GM23338 (cell line): Measurements from ENCODE around the gene KLHL41. TPM values are rescaled to one million over a fixed set of nuclear protein-coding genes. Genes with fewer than 3 reads are reported as not detected.
"Not testable (repeated sequence)": the region's sequence is repeated elsewhere in the genome, so short reads cannot be mapped to it uniquely, and the experiment has no call there.

Experiments used
- ATAC-seq: fragments of 200-7000 bp; cut with Tn5 transposase; 3 replicates; pipeline ENCODE4 v1.9.1; 2020
- DNase-seq: peaks from one replicate; pipeline ENCODE4 v3.0.0-alpha.2; 2015; ENCODE audit warnings: low spot score
- H2AFZ ChIP-seq: fragments of 200-600 bp; sonication (generic); 2 replicates; pipeline ENCODE4 v1.8.0; 2016; ENCODE audit warnings: antibody characterized with exemption, mild to moderate bottlenecking, moderate library complexity
- H3F3A ChIP-seq: fragments of 200-600 bp; sonication (generic); replicated peaks from 2 replicates; pipeline ENCODE4 v1.8.0; 2017; ENCODE audit warnings: antibody characterized with exemption, mixed run types, low read depth
- H3K27ac ChIP-seq: fragments of 200-600 bp; sonication (generic); 2 replicates; pipeline ENCODE4 v1.6.1; 2016; ENCODE audit warnings: low read depth
- H3K27me3 ChIP-seq: fragments of 200-600 bp; sonication (generic); 2 replicates; pipeline ENCODE4 v1.8.0; 2016; ENCODE audit warnings: mild to moderate bottlenecking, mixed run types, moderate library complexity; ENCODE audit not compliant: insufficient read depth
- H3K36me3 ChIP-seq: fragments of 200-600 bp; sonication (generic); 2 replicates; pipeline ENCODE4 v1.8.0; 2016; ENCODE audit warnings: mild to moderate bottlenecking; ENCODE audit not compliant: insufficient read depth
- H3K4me1 ChIP-seq: fragments of 200-600 bp; sonication (generic); 2 replicates; pipeline ENCODE4 v1.8.0; 2016; ENCODE audit warnings: mild to moderate bottlenecking, moderate library complexity; ENCODE audit not compliant: insufficient read depth
- H3K4me2 ChIP-seq: fragments of 200-600 bp; sonication (generic); 2 replicates; pipeline ENCODE4 v1.7.1; 2017; ENCODE audit warnings: mixed run types
- H3K4me3 ChIP-seq: fragments of 200-600 bp; sonication (generic); 2 replicates; pipeline ENCODE4 v1.6.1; 2016; ENCODE audit warnings: mixed run types
- H3K79me2 ChIP-seq: fragments of 200-600 bp; sonication (generic); replicated peaks from 2 replicates; pipeline ENCODE4 v1.8.0; 2017; ENCODE audit warnings: mild to moderate bottlenecking; ENCODE audit not compliant: insufficient read depth
- H3K9me2 ChIP-seq: fragments of 200-600 bp; sonication (generic); 2 replicates; pipeline ENCODE4 v1.8.0; 2017; ENCODE audit not compliant: insufficient read depth
- H4K20me1 ChIP-seq: fragments of 200-600 bp; sonication (generic); replicated peaks from 2 replicates; pipeline ENCODE4 v1.8.0; 2017; ENCODE audit warnings: mild to moderate bottlenecking; ENCODE audit not compliant: insufficient read depth
- H3K27ac Mint-ChIP-seq: 2 replicates; pipeline ENCODE4 v1.8.0; 2020; ENCODE audit warnings: inconsistent platforms, mild to moderate bottlenecking, moderate library complexity, mixed read lengths
- H3K27me3 Mint-ChIP-seq: 3 replicates; pipeline ENCODE4 v1.8.0; 2022; ENCODE audit warnings: low read depth, mild to moderate bottlenecking, moderate library complexity, mixed read lengths, inconsistent platforms; ENCODE audit not compliant: insufficient read depth, poor library complexity
- H3K36me3 Mint-ChIP-seq: 3 replicates; pipeline ENCODE4 v1.8.0; 2021; ENCODE audit warnings: low read depth, mild to moderate bottlenecking, inconsistent platforms, moderate library complexity, mixed read lengths
- H3K4me1 Mint-ChIP-seq: 3 replicates; pipeline ENCODE4 v1.8.0; 2020; ENCODE audit warnings: mild to moderate bottlenecking, inconsistent platforms, mixed read lengths
- H3K4me3 Mint-ChIP-seq: 3 replicates; pipeline ENCODE4 v1.8.0; 2021; ENCODE audit warnings: moderate library complexity, mild to moderate bottlenecking, inconsistent platforms, mixed read lengths
- H3K9me3 Mint-ChIP-seq: 3 replicates; pipeline ENCODE4 v1.8.0; 2020; ENCODE audit warnings: moderate library complexity, mild to moderate bottlenecking, inconsistent platforms, mixed read lengths
- CREB1 ChIP-seq: fragments of 250-450 bp; sonication (Bioruptor Pico); IDR thresholded peaks from 2 replicates; pipeline ENCODE4 v1.5.0; 2020; ENCODE audit warnings: low read depth, mild to moderate bottlenecking, moderate library complexity
- EZH2phosphoT487 ChIP-seq: fragments of 200-600 bp; sonication (generic); IDR thresholded peaks from one replicate; pipeline ENCODE4 v1.8.1; 2018; ENCODE audit warnings: antibody characterized with exemption; ENCODE audit not compliant: unreplicated experiment
- JUNB ChIP-seq: IDR thresholded peaks from one replicate; pipeline ENCODE4 v1.6.1; 2016; ENCODE audit warnings: antibody characterized with exemption; ENCODE audit not compliant: unreplicated experiment
- POLR2AphosphoS5 ChIP-seq: IDR thresholded peaks from 2 replicates; pipeline ENCODE4 v1.6.1; 2016; ENCODE audit warnings: antibody characterized with exemption, low read depth
- STAT1 ChIP-seq: IDR thresholded peaks from one replicate; pipeline ENCODE4 v1.6.1; 2016; ENCODE audit warnings: antibody characterized with exemption; ENCODE audit not compliant: unreplicated experiment
- ZNF114 ChIP-seq: fragments of 250-450 bp; sonication (Bioruptor Pico); IDR thresholded peaks from 2 replicates; pipeline ENCODE4 v1.5.0; 2020; ENCODE audit warnings: mild to moderate bottlenecking, moderate library complexity
- ZNF331 ChIP-seq: fragments of 250-450 bp; sonication (Bioruptor Pico); IDR thresholded peaks from 2 replicates; pipeline ENCODE4 v1.5.0; 2020; ENCODE audit warnings: low read depth, mild to moderate bottlenecking, moderate library complexity
- polyA plus RNA-seq: library from polyadenylated mRNA; unstranded; fragments of >200 nt; fragmentation: Nextera tagmentation; extraction: Ambion mirVana; gene quantifications from 2 replicates; pipeline ENCODE4 v1.2.1, GENCODE V29; 2016
- total RNA-seq: library from RNA; depleted of rRNA; stranded (reverse); fragments of >200 nt; shearing (Covaris generic); gene quantifications from 2 replicates; pipeline ENCODE4 v1.2.3, GENCODE V29; 2014
- TF ChIP-seq, protein P1 (sequence below), 2 experiments: fragments of 200-600 bp in 1 of 2; sonication (generic) in 1 of 2; conservative IDR thresholded peaks; 2 replicates each; pipeline versions ENCODE4 v1.5.1 to v1.6.1; 2016 to 2017; ENCODE audit warnings: antibody characterized with exemption in 2 of 2, low read depth in 2 of 2, mild to moderate bottlenecking in 2 of 2, moderate library complexity in 1 of 2
- TF ChIP-seq, protein P2 (sequence below): IDR thresholded peaks from one replicate; pipeline ENCODE4 v1.6.1; 2018; ENCODE audit warnings: antibody characterized with exemption; ENCODE audit not compliant: unreplicated experiment
- TF ChIP-seq, protein P3 (sequence below): fragments of 250-450 bp; sonication (Bioruptor Pico); IDR thresholded peaks from 2 replicates; pipeline ENCODE4 v1.5.0; 2020; ENCODE audit warnings: mild to moderate bottlenecking, moderate library complexity

The KLHL41 gene
- total and polyA plus RNA-seq, 2 experiments from 2014 or later: not detected

DNA sequence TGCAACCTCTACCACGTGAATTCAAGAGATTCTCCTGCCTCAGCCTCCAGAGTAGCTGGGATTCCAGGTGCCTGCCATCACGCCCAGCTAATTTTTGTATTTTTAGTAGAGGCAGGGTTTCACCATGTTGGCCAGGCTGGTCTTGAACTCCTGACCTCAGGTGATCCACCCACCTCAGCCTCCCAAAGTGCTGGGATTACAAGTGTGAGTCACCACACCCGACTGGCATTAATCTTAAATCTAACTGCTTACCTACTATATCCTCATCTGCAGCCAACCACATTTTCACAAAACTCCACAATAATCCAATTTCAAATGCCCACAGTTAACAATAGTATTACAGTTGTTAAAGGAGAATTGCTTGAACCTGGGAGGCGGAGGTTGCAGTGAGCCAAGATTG, 61.2 kb downstream of the KLHL41 start:
- H3K4me2 ChIP-seq, H3F3A ChIP-seq, H3K9me2 ChIP-seq, H3K27ac Mint-ChIP-seq, H3K9me3 Mint-ChIP-seq, H3K4me1 Mint-ChIP-seq, H3K27ac ChIP-seq, H3K4me3 ChIP-seq, H3K36me3 ChIP-seq, H3K4me1 ChIP-seq, H3K4me3 Mint-ChIP-seq, DNase-seq, ATAC-seq, H2AFZ ChIP-seq, H3K27me3 Mint-ChIP-seq, H3K27me3 ChIP-seq: not testable (repeated sequence)
- Histone ChIP-seq H4K20me1 (peaks cover 11% of the 10 kb centered on the region; the same call in 1 of the 2 replicates), H3K79me2 (peaks cover 57% of the 10 kb centered on the region)
- H3K36me3 Mint-ChIP-seq: peaks cover 13% of the 10 kb centered on the region

DNA sequence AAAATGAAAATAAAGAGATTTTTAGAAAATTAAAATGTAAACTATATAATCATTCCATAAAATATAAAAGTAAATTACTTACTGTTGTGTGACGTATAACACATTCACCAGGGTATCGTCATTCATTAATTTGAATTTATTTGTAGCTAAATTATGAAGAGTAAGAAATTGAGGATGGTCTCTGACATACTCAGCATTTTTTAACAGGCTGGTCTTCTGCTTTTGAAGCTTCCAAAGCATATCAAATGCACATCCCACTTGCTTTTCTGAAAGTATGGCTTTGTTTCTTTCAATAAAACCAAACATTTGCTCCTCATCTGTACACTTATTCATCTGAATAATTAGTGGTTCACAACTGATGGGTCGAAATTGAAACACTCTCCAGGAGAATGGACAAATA, 62.1 kb downstream of the KLHL41 start:
- Histone ChIP-seq H3K79me2 (peaks cover 57% of the 10 kb centered on the region), H3K36me3 (no peaks in the 10 kb centered on the region; the same call in 1 of the 2 replicates), H3K9me2 (no peaks in the 10 kb centered on the region), H3K27ac (no peak overlapping the region), H3F3A (0 out of 2 replicates have a peak, but pooled peaks cover 4% of the 10 kb centered on the region), H3K4me2 (0 out of 2 replicates have a peak overlapping the region, but pooled peaks have one; percentile 84), H3K27me3 (no peaks in the 10 kb centered on the region), H4K20me1 (peaks cover 11% of the 10 kb centered on the region; the same call in 1 of the 2 replicates), H2AFZ (no peak overlapping the region), H3K4me3 (no peak overlapping the region), H3K4me1 (no peaks in the 10 kb centered on the region)
- DNase-seq (no peak), ATAC-seq (no peak)
- peaks cover 5% of the 10 kb centered on the region; the same call in 2 of the 3 replicates for H3K4me1 Mint-ChIP-seq
- peaks cover 10% of the 10 kb centered on the region; the same call in 1 of the 3 replicates for H3K36me3 Mint-ChIP-seq
- peaks cover 5% of the 10 kb centered on the region for H3K27me3 Mint-ChIP-seq
- H3K27ac Mint-ChIP-seq: no peak overlapping the region
- H3K4me3 Mint-ChIP-seq: no peak overlapping the region; the same call in 2 of the 3 replicates
- H3K9me3 Mint-ChIP-seq: peaks cover 14% of the 10 kb centered on the region
- TF ChIP-seq CREB1 (CRISPR knock-in tag) (no peak), POLR2AphosphoS5 (no peak), ZNF114 (CRISPR knock-in tag) (no peak), EZH2phosphoT487 (no peak), JUNB (no peak), ZNF331 (CRISPR knock-in tag) (no peak), STAT1 (no peak)
- TF ChIP-seq, protein P1, sequence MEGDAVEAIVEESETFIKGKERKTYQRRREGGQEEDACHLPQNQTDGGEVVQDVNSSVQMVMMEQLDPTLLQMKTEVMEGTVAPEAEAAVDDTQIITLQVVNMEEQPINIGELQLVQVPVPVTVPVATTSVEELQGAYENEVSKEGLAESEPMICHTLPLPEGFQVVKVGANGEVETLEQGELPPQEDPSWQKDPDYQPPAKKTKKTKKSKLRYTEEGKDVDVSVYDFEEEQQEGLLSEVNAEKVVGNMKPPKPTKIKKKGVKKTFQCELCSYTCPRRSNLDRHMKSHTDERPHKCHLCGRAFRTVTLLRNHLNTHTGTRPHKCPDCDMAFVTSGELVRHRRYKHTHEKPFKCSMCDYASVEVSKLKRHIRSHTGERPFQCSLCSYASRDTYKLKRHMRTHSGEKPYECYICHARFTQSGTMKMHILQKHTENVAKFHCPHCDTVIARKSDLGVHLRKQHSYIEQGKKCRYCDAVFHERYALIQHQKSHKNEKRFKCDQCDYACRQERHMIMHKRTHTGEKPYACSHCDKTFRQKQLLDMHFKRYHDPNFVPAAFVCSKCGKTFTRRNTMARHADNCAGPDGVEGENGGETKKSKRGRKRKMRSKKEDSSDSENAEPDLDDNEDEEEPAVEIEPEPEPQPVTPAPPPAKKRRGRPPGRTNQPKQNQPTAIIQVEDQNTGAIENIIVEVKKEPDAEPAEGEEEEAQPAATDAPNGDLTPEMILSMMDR (conservative IDR thresholded peaks at IDR 0.05; ENCODE audit: low read depth in 2 of 2): no peak
- TF ChIP-seq, protein P2, sequence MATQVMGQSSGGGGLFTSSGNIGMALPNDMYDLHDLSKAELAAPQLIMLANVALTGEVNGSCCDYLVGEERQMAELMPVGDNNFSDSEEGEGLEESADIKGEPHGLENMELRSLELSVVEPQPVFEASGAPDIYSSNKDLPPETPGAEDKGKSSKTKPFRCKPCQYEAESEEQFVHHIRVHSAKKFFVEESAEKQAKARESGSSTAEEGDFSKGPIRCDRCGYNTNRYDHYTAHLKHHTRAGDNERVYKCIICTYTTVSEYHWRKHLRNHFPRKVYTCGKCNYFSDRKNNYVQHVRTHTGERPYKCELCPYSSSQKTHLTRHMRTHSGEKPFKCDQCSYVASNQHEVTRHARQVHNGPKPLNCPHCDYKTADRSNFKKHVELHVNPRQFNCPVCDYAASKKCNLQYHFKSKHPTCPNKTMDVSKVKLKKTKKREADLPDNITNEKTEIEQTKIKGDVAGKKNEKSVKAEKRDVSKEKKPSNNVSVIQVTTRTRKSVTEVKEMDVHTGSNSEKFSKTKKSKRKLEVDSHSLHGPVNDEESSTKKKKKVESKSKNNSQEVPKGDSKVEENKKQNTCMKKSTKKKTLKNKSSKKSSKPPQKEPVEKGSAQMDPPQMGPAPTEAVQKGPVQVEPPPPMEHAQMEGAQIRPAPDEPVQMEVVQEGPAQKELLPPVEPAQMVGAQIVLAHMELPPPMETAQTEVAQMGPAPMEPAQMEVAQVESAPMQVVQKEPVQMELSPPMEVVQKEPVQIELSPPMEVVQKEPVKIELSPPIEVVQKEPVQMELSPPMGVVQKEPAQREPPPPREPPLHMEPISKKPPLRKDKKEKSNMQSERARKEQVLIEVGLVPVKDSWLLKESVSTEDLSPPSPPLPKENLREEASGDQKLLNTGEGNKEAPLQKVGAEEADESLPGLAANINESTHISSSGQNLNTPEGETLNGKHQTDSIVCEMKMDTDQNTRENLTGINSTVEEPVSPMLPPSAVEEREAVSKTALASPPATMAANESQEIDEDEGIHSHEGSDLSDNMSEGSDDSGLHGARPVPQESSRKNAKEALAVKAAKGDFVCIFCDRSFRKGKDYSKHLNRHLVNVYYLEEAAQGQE: no peak
- TF ChIP-seq, protein P3, sequence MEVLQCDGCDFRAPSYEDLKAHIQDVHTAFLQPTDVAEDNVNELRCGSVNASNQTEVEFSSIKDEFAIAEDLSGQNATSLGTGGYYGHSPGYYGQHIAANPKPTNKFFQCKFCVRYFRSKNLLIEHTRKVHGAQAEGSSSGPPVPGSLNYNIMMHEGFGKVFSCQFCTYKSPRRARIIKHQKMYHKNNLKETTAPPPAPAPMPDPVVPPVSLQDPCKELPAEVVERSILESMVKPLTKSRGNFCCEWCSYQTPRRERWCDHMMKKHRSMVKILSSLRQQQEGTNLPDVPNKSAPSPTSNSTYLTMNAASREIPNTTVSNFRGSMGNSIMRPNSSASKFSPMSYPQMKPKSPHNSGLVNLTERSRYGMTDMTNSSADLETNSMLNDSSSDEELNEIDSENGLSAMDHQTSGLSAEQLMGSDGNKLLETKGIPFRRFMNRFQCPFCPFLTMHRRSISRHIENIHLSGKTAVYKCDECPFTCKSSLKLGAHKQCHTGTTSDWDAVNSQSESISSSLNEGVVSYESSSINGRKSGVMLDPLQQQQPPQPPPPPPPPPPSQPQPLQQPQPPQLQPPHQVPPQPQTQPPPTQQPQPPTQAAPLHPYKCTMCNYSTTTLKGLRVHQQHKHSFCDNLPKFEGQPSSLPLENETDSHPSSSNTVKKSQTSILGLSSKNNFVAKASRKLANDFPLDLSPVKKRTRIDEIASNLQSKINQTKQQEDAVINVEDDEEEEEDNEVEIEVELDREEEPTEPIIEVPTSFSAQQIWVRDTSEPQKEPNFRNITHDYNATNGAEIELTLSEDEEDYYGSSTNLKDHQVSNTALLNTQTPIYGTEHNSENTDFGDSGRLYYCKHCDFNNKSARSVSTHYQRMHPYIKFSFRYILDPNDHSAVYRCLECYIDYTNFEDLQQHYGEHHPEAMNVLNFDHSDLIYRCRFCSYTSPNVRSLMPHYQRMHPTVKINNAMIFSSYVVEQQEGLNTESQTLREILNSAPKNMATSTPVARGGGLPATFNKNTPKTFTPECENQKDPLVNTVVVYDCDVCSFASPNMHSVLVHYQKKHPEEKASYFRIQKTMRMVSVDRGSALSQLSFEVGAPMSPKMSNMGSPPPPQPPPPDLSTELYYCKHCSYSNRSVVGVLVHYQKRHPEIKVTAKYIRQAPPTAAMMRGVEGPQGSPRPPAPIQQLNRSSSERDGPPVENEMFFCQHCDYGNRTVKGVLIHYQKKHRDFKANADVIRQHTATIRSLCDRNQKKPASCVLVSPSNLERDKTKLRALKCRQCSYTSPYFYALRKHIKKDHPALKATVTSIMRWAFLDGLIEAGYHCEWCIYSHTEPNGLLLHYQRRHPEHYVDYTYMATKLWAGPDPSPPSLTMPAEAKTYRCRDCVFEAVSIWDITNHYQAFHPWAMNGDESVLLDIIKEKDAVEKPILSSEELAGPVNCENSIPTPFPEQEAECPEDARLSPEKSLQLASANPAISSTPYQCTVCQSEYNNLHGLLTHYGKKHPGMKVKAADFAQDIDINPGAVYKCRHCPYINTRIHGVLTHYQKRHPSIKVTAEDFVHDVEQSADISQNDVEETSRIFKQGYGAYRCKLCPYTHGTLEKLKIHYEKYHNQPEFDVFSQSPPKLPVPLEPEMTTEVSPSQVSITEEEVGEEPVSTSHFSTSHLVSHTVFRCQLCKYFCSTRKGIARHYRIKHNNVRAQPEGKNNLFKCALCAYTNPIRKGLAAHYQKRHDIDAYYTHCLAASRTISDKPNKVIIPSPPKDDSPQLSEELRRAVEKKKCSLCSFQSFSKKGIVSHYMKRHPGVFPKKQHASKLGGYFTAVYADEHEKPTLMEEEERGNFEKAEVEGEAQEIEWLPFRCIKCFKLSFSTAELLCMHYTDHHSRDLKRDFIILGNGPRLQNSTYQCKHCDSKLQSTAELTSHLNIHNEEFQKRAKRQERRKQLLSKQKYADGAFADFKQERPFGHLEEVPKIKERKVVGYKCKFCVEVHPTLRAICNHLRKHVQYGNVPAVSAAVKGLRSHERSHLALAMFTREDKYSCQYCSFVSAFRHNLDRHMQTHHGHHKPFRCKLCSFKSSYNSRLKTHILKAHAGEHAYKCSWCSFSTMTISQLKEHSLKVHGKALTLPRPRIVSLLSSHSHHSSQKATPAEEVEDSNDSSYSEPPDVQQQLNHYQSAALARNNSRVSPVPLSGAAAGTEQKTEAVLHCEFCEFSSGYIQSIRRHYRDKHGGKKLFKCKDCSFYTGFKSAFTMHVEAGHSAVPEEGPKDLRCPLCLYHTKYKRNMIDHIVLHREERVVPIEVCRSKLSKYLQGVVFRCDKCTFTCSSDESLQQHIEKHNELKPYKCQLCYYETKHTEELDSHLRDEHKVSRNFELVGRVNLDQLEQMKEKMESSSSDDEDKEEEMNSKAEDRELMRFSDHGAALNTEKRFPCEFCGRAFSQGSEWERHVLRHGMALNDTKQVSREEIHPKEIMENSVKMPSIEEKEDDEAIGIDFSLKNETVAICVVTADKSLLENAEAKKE (CRISPR knock-in tag): no peak
